Measurements from ENCODE around the gene ARL2BP.
A peak's percentile ranks its signal among the peaks of the same experiment; 100 is the strongest.
"Not testable (repeated sequence)": the region's sequence is repeated elsewhere in the genome, so short reads cannot be mapped to it uniquely, and the experiment has no call there.

The ARL2BP gene

GRCh38 chr16:57244767-57245471 lies at the start of gene ARL2BP:
ARL2BP (plus strand) TSS chr16:57245259; CDS start chr16:57245368, 109 bp downstream.
- peak; percentile 94 to 96 for DNase-seq (ENCODE audit: low read depth in 2 of 2)

DNA sequence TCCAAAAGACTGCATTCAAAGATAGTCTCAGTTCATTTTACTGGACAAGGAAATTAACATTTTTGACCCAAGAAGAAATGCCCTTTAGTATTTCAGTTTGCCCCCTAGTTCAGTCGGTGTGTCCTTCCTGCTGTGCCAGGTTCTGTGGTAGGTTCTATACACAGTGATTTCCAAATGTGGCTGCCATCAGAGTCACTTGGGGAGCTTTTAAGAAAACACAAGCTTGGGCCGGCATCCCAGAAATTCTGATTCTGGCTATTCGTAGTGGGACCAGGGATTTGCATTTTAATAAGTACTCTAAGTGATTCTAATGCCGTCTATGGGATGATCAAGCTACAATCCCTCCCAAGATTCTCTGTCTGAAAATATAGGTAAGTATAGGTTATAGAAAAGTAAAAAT lies 48.8 kb upstream of the ARL2BP start:
- DNase-seq (ENCODE audit: low read depth in 2 of 2): no peak

- no peak for DNase-seq (ENCODE audit: low read depth in 2 of 2)
These were observed 48.3 kb upstream of the ARL2BP start for GRCh38 chr16:57196753-57197152.

DNA sequence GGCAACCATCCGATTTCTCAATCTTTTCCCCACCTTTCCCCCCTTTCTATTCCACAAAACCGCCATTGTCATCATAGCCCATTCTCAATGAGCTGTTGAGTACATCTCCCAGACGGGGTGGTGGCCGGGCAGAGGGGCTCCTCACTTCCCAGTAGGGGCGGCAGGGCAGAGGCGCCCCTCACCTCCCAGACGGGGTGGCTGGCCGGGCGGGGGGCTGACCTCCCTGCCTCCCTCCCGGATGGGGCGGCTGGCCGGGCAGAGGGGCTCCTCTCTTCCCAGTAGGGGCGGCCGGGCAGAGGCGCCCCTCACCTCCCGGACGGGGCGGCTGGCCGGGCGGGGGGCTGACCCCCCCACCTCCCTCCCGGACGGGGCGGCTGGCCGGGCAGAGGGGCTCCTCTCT lies 44.7 kb upstream of the ARL2BP start:
- not testable (repeated sequence) for DNase-seq (ENCODE audit: low read depth in 2 of 2)

- DNase-seq (ENCODE audit: low read depth in 2 of 2): not testable (repeated sequence)
These were observed 44.1 kb upstream of the ARL2BP start for GRCh38 chr16:57200926-57201325.

DNA sequence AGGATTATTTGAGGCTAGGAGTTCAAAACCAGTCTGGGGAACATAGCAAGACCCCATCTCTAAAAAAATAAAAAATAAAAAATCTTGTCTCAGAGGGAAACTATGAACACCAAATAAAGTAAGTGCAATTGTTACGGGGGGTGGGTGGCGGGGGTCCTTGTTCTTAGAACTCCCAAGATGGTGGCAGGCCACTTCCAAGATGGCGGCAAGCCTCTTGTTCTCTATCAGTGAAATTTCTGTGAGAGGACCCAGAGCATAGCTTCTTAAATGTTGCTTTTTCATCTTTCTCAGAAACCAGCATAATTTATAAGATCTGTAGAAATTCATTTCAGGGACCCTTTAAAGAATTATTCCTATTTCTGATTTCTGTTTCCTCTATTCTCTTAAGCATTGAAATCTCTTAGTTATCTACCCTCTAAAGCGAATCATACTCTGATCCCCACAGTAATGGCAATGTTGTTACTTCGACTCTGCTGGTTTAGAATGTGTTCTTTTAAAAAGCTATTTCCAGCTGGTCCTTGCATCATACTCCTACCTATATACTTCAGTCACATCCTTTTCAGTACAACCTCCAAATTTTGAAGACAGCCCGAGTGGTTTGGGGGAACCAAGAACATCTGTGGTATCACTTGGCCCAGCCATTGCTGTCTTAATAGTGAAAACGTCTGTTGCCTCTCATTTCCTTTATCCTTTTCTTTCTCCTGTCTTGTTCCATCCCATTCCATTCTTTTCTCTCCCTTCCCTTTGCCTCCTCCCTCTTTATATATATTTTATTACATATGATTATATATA lies 42.8 kb upstream of the ARL2BP start:
- no peak for DNase-seq (ENCODE audit: low read depth in 2 of 2)

DNA sequence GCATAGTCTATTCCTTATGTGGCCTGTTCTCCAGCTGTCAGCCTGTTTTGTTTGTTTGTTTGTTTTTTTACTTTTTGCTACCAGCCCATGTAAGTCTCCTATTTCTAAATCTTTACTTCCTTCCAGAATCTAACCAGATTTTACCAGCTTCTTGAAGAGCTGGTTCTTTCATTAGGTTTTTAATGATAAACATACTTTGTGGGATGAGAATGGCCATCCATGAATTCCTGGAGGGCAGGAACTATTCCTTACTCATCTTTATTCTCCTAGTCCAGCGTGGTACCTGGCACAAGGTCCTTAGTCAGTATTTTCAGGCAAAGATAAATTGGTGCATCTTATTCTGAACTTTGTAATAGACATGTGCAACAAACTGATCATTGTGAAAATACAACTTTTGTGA lies 41.6 kb upstream of the ARL2BP start:
- DNase-seq (ENCODE audit: low read depth in 2 of 2): no peak

DNA sequence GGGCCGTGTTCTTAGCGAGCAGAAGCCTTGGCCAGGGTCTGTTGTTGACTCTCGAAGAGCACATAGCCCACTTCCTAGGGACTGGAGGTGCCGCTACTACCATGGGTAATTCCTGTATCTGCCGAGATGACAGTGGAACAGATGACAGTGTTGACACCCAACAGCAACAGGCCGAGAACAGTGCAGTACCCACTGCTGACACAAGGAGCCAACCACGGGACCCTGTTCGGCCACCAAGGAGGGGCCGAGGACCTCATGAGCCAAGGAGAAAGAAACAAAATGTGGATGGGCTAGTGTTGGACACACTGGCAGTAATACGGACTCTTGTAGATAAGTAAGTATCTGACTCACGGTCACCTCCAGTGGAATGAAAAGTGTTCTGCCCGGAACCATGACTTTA lies 40.4 kb upstream of the ARL2BP start:
- no peak for DNase-seq (ENCODE audit: low read depth in 2 of 2)

DNA sequence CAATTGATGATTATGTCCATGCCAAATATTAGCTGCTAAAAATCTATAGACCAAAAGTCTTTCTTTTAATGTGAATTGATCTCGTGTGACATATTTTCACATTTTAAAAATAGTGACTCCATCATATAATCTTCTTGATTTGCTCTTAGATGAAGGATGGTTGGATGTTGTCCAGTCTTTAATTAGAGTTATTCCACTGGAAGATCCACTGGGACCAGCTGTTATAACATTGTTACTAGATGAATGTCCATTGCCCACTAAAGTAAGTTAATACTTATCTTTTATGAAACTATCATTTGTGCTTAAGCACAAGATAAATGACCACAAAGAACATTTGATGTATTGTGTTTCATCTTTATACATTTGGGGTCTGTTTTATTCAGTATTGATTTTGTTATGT lies 36.1 kb upstream of the ARL2BP start:
- no peak for DNase-seq (ENCODE audit: low read depth in 2 of 2)

- no peak for DNase-seq (ENCODE audit: low read depth in 2 of 2)
These were observed 35.3 kb upstream of the ARL2BP start for GRCh38 chr16:57209780-57210179.

- DNase-seq (ENCODE audit: low read depth in 2 of 2): no peak
These were observed 31.6 kb upstream of the ARL2BP start for GRCh38 chr16:57213462-57213861.

- DNase-seq (ENCODE audit: low read depth in 2 of 2): no peak
These were observed 28.1 kb upstream of the ARL2BP start for GRCh38 chr16:57216968-57217367.

DNA sequence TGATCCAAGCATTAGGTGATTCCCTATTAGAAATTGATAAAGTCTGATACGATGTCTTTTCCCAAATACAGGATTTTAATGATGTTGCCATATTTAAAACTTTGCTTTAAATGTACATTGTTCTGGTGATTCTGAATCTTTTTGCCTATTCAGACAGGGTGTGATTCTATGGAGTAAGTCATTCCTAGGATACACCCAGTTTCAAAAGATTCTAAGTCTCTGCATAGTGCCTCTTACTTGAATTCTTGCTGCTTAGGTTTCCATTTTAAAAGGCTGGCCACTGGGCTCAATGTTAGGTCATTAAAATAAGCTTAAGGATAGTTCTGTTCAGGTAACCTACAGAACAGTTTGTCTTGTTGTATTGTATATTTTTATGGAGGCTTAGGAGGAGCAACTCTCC lies 22.0 kb upstream of the ARL2BP start:
- no peak for DNase-seq (ENCODE audit: low read depth in 2 of 2)

DNA sequence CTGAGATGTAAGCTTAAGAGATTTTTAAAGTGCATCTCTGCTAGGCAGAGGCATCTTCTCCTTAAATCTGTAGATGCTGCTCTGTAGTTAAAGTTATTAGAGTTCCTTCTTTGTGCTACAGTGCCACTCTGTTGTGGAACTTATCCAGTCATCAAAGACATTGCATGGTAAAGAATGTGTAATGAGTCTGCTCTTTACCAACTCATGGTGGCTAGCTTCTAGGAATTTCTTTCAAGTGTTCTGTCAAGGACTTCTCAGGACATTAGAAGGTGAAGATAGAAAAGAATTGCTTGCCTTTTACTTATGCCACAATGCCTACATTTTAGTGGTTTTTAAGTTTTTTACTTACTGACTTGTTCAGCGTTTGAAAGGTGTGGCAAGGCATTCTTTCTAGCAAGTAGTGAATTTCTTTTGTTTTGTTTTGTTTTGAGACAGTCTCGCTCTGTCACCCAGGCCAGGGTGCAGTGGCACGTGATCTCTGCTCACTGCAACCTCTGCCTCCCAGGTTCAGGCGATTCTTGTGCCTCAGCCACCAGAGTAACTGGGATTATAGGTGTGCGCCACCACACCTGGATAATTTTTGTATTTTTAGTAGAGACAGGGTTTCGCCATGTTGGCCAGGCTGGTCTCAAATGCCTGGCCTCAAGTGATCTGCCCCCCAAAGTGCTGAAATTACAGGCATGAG lies 20.3 kb upstream of the ARL2BP start:
- no peak for DNase-seq (ENCODE audit: low read depth in 2 of 2)

DNA sequence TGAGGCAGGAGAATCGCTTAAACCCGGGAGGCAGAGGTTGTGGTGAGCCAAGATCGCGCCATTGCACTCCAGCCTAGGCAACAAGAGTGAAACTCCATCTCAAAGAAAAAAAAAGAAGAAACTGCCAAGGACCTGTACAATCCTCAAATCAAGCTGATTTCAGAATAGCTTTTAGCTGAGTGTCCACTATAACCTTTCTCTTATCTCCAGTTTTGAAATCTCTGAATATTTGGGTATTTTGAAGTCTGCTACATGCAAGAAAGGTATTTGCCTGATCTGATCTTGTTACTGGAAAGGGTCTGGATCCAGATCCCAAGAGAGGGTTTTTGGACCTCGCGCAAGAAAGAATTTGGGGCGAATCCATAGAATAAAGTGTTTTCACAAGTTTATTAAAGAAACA lies 19.1 kb upstream of the ARL2BP start:
- no peak for DNase-seq (ENCODE audit: low read depth in 2 of 2)

DNA sequence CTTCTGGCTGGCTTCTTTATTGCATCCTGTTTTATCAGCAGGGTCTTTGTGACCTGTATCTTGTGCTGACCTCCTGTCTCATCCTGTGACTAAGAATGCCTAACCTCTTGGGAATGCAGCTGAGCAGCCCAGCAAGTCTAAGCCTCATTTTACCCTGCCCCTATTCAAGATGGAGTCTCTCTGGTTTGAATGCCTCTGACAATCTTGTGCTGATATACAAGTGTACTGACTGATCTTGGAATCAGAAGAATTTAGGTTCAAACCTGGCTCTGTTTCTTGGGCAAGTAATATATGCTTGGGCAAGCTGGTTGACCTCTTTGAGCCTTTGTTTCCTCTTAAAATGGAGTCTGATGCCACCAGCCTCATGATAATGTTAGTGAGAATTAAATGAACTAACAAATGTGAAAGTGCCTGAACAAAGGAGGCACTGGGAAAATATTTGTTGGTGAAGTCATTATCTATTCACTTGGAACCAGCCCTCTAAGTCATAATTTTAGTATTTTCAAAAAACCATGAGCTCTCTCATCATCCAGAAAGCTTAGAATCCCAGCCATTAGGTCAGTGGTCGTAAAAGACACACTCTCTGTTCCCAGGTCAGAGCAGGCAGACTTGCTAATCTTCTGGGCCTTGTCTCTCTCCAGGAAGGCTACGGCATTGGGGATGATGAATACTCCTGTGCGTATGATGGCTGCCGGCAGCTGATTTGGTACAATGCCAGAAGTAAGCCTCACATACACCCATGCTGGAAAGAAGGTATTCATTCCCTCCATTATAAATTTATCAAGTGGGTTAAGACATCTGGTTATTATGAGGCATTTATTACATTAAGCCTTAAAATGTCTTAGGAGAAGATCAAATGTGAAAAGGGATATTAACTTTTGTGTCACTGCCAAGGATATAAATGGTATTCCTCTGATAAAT lies 18.1 kb upstream of the ARL2BP start:
- DNase-seq (ENCODE audit: low read depth in 2 of 2): no peak

GRCh38 chr16:57229079-57229478 lies 16.0 kb upstream of the ARL2BP start:
- no peak for DNase-seq (ENCODE audit: low read depth in 2 of 2)

DNA sequence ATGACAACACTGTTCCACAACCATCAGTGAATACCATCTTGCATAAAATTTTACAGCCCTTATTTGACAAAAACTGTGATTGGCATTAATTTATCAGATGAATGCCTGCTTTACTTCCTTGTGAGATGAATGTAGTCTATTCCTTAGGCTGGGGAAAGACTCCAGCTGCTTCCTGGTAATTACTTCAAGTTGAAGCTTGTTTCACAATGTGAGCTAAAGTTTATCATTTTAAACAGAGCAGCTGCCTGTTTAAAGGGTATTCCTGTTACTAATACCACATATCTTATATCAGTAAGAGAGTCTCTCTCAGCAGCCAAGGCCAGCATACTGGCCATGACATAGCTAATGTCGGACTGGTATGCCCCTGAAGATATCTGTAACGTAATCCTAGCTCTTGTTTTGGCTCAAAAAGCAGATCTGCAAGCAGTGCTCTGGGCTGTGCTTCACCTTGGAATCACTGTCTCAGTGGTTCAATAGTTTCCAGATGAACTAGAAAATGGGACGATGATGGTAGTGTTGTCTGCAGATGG lies 13.2 kb upstream of the ARL2BP start:
- DNase-seq (ENCODE audit: low read depth in 2 of 2): no peak

DNA sequence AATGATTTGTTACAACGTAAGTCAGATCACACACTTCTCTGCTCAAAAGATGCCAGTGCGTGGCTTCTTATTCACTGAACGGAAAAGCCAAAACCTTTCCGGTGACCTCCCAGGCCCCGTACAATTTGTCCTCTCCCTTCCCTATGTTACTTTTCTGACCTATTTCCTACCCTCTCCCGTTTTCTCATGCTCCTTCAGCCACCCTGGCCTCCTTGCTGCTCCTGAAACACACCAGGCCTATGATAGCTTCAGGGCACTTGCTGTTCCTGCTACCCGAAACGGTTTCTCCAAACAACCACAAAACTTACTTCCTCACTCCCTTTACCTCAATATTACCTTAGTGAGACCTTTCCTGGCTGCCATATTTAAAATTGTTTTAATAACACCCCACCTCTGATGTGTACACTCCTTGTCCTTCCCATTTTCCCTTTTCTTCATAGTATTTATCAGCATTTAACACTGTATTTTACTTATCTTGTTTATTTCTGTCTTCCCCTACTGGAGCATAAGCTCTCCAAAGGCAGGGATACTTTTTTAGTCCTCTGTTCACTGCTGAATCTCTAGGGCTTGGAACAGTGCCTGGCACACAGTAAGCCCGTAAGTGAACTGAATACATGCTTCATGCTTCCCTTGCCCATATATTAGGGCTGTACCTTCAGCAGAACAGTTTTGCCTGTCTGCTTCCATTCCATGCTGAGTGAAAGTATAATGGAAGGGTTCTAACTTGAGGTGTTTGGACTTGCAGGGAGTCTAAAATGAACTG lies 10.9 kb upstream of the ARL2BP start:
- no peak for DNase-seq (ENCODE audit: low read depth in 2 of 2)

- no peak for DNase-seq (ENCODE audit: low read depth in 2 of 2)
These were observed 10.4 kb upstream of the ARL2BP start for GRCh38 chr16:57234707-57235092.
